ENCODE measurements around the gene ACAD8. TPM values are rescaled to one million over a fixed set of nuclear protein-coding genes. Genes with fewer than 3 reads are reported as not detected.
"Not testable (repeated sequence)": the region's sequence is repeated elsewhere in the genome, so short reads cannot be mapped to it uniquely, and the experiment has no call there.

The ACAD8 gene
- total RNA-seq, 6 donors from 2014 or later = 27.7 to 64.4 (median 36.9) TPM

DNA sequence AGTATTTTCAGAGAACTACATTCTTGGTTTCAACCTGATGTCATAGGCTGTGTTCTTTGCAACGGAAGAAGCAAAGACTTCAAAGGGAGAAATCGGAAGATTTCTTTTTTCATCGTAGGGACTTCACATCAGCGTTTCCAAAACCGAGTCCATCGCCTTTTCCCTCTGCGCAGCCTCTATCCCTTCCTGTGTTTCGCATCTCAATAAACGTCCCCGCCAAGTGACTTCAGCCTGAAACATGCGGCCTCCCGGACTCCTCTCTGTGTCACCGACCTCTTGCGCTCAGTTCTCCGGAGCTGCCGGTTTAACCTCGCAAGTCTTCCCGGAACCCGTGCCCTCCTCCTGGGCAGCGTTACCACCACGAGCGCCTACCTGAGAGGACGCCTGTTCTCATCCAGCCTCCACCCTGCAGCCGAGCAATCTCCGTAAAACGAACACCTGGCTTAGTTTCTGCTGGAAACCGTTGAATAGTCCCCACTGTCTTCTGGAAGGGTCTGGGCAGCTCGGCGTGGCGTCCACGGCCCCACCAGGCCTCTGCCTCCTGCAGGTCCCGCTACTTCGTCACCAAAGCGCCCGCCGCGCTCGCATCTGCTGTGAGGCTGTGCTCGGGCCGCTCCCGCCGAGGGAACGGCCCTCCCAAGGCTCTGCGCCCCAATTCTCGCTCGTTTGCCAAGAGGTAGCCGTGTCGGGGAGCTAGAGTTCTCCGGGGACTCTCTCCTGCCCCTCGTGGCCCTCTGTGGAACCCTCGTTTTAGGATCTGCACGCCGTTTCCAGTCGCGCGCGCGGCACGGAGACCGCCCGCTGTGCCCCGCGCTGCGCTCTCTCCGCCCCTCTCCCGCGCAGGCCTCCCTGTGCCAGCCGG lies 22.4 kb downstream of the ACAD8 start, which contains the start of gene GLB1L3:
Gene GLB1L3 (plus strand): TSS at position 846 of the 862 bp plus-strand sequence. CDS start 362 bp downstream, outside the sequence.
- TF ChIP-seq EP300 (IDR thresholded peaks at IDR 0.05) = no peak
- TF ChIP-seq, protein P1, sequence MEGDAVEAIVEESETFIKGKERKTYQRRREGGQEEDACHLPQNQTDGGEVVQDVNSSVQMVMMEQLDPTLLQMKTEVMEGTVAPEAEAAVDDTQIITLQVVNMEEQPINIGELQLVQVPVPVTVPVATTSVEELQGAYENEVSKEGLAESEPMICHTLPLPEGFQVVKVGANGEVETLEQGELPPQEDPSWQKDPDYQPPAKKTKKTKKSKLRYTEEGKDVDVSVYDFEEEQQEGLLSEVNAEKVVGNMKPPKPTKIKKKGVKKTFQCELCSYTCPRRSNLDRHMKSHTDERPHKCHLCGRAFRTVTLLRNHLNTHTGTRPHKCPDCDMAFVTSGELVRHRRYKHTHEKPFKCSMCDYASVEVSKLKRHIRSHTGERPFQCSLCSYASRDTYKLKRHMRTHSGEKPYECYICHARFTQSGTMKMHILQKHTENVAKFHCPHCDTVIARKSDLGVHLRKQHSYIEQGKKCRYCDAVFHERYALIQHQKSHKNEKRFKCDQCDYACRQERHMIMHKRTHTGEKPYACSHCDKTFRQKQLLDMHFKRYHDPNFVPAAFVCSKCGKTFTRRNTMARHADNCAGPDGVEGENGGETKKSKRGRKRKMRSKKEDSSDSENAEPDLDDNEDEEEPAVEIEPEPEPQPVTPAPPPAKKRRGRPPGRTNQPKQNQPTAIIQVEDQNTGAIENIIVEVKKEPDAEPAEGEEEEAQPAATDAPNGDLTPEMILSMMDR (IDR thresholded peaks at IDR 0.05) = peak in 4 of 6 experiments; percentile 10 to 43 (median 18)
- peak; percentile 54 to 78 for ATAC-seq (ENCODE audit: low FRiP score in 2 of 2)
- Histone ChIP-seq H3K36me3 (no peaks in the 10 kb centered on the region), H3K27me3 (peaks cover 3 to 43% (median 25%) of the 10 kb centered on the region in 4 donors), H3K9me3 (no peaks in the 10 kb centered on the region), H3K4me1 (peaks cover 20 to 22% (median 21%) of the 10 kb centered on the region in 4 donors), H3K27ac (no peak within 1 kb of the TSS), H3K4me3 (peak within 1 kb of the TSS; percentile 4 to 47 (median 37))
- no peak for DNase-seq
- WGBS, 2 donors = 3% methylated on average over 43 to 61 of the region's 68 CpGs

DNA sequence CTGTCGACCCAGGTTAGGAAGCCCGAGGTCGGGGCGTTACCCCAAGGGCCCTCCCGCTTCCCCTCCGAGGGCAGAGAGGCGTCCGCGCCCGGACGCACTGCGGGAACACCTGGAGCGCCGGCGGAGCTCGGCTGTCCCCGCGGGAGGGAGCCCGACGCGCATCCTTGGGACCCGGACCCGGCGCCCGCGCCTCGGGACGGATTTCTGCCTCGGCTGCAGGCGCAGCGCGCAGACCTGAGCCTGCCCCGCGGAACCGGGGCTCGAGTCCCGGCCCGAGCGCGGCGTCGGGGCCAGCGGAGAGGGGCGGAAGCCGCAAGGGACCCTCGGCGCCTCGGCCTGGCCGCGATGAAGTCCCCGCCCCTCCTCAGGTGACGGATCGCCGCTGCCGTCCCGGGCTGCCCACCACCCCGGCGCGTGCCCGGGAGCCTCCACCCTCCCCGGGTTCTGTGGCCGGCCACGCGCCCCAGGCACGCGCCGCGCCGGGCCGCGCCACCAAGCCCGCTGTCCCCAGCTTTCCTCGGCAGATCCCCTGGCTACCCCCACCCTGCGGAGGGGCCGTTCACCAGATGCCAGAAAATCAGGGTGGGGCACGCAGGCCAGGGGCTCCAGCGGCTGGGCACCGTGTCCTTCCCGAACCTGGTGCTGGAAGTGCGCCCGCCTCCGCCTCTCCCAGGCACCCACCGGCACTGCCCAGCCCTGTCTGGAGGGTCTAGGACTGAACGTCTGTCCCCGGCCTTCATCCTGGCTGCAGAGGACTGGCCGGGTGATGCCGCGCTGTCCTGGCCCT lies 23.2 kb downstream of the ACAD8 start:
- Histone ChIP-seq H3K4me1 (peaks cover 20 to 22% (median 21%) of the 10 kb centered on the region in 4 donors), H3K36me3 (no peaks in the 10 kb centered on the region), H3K9me3 (no peaks in the 10 kb centered on the region), H3K27me3 (peaks cover 3 to 43% (median 25%) of the 10 kb centered on the region in 4 donors), H3K4me3 (peak overlapping the region; percentile 4 to 47 (median 37)), H3K27ac (no peak overlapping the region)
- WGBS, 2 donors = 0 to 5% methylated on average over 9 to 21 of the region's 88 CpGs
- DNase-seq = peak in 1 of 2 donors; percentile 87
- ATAC-seq (ENCODE audit: low FRiP score in 2 of 2) = peak in 1 of 2 donors; percentile 29
- TF ChIP-seq, protein P1 (IDR thresholded peaks at IDR 0.05) = no peak
- no peak for TF ChIP-seq POLR2A (IDR thresholded peaks at IDR 0.05)
- TF ChIP-seq POLR2AphosphoS5 (IDR thresholded peaks at IDR 0.05) = no peak
- TF ChIP-seq EP300 (IDR thresholded peaks at IDR 0.05) = no peak

DNA sequence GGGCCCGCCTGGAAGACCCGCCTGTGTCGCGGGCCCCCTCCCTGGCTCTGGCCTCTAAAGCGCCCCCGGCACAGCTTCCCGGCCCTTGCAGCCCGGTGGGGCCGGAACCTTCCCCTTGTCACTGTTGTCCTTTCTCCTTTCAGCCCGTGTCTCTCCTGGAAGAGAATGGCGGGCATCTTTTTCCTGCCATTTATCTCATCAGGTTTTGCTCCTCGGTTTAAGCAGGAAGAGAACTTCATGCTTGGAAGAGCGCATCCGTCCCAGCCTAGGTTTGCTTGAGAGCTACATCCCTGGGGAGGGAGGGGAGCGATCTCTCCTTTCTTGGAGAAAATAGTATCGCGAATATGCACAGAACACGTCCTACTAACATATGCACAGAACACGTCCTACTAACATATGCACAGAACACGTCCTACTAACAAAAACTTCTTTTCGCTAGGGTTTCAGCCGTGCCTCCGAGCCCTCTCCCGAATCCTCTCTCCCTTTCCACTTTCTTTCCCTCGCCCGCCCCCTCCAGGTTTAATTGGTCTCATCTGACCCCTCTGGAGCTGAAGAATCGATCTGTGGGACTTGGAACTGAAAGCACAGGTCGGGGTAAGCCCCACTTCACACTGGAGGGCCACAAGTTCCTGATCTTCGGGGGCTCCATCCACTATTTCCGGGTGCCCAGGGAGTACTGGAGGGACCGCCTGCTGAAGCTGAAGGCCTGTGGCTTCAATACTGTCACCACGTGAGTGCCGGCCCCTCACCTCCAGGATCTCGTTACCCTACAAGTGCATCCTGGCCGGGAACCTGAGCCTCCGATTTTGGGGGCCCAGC lies 24.0 kb downstream of the ACAD8 start:
- DNase-seq = no peak

DNA sequence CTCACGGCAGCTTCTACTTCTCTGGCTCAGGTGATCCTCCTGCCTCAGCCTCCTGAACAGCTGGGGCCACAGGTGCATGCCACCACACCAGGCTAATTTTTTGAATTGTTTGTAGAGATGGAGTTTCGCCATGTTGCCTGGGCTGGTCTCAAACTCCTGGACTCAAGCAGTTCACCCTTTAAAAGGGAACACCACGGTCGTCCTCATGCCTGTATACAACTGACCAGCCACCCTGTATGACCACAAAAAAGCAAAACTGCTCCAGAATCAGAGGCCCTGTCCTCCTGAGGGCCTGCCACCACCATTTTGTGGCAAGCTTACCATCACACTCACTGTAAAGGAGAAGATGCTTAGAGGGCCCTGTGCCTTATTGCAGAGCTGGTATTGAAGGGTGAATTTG lies 25.0 kb downstream of the ACAD8 start:
- no peak for TF ChIP-seq POLR2A (IDR thresholded peaks at IDR 0.05)
- TF ChIP-seq POLR2AphosphoS5 (IDR thresholded peaks at IDR 0.05) = no peak
- TF ChIP-seq, protein P1 (IDR thresholded peaks at IDR 0.05) = no peak
- TF ChIP-seq EP300 (IDR thresholded peaks at IDR 0.05) = no peak
- Histone ChIP-seq H3K27ac (no peak overlapping the region), H3K27me3 (peaks cover 3 to 38% (median 23%) of the 10 kb centered on the region in 4 donors), H3K36me3 (no peaks in the 10 kb centered on the region), H3K4me3 (no peak overlapping the region), H3K4me1 (peaks cover 20 to 22% (median 21%) of the 10 kb centered on the region in 4 donors), H3K9me3 (no peaks in the 10 kb centered on the region)
- WGBS, 2 donors = 95 to 100% methylated on average over 4 of the region's 4 CpGs
- no peak for DNase-seq
- ATAC-seq (ENCODE audit: low FRiP score in 2 of 2) = no peak

More for the DNA sequence above, 24.0 kb downstream of the ACAD8 start:
- no peak overlapping the region for H3K27ac ChIP-seq
- ATAC-seq (ENCODE audit: low FRiP score in 2 of 2) = no peak
- H3K9me3 ChIP-seq = no peaks in the 10 kb centered on the region
- peak overlapping the region in 1 of 4 donors; percentile 47 for H3K4me3 ChIP-seq
- WGBS, 2 donors = 21 to 24% methylated on average over 28 to 36 of the region's 36 CpGs
- TF ChIP-seq POLR2A (IDR thresholded peaks at IDR 0.05) (no peak), EP300 (IDR thresholded peaks at IDR 0.05) (no peak)
- peaks cover 20 to 22% (median 21%) of the 10 kb centered on the region in 4 donors for H3K4me1 ChIP-seq
- no peaks in the 10 kb centered on the region for H3K36me3 ChIP-seq
- H3K27me3 ChIP-seq = peaks cover 3 to 43% (median 25%) of the 10 kb centered on the region in 4 donors

DNA sequence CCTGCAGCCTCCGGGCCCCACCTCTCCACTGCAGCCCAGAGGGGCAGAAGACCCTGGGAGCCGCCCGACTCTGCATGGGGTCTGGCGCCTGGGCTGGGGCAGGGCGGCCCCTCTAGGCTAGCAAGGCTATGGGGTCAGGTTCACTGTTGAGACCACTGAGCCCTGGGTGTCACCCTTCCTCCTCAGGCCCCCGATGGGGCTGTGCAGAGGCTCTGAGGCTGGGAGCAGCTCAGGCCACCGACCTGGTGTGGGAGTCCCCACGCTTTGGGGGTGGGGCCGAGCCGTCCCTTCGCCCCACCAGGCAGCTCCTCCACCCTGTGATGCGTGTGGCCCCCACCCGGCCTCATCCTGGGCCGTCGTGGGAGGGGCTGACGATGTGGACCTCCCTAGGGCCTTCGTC lies 28.3 kb downstream of the ACAD8 start:
- WGBS, 2 donors = 100% methylated on average over 2 of the region's 17 CpGs; no CpG with 5 or more reads in 1 of the 2 donors

More for the DNA sequence above, 28.3 kb downstream of the ACAD8 start:
- not testable (repeated sequence) for H3K4me1 ChIP-seq, H3K27ac ChIP-seq, H3K4me3 ChIP-seq, H3K9me3 ChIP-seq, H3K36me3 ChIP-seq
- DNase-seq = peak in 1 of 2 donors; percentile 62
- peaks cover 0 to 12% (median 10%) of the 10 kb centered on the region in 4 donors for H3K27me3 ChIP-seq
- ATAC-seq (ENCODE audit: low FRiP score in 2 of 2) = peak; percentile 29 to 67

All from upper lobe of left lung (tissue), 6 donors.